ENCODE data around the gene NNT.

NNT gene

DNA sequence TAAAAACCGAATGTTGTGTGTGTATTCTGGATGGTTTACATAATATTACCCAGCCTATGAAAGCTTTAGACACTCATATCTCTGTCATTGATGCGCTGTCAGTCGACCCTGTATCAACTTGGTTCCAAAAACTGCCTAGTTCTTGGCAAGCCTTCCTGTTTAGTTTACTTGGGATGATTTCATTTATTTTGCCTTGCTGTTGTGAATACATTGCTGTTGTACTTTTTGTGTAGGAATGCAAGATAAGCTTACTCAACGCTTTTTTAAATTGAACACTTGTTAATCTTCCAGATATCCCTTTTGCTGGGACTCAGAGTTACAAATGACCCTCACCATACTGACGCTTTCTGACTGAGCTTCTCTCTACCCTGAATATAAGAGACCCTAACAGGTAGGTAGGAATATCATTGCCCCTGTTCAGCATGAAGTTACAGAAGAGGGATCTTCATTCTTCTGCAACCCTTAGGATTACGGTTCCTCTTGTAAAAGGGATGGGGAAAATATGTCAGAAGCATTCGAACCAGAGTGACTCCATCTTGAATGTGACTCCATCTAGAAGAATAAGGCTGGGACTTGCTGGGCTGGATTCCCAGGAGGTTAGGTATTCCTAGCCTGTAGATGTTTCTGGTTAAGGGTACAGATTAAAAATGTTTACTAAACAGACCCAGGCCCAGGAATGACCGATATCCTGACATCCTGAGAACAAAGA lies 32.4 kb upstream of the NNT start:
- TF ChIP-seq ARNTL (CRISPR knock-in tag; IDR thresholded peaks at IDR 0.05; ENCODE audit: borderline replicate concordance, low read depth) (no peak), POU6F1 (CRISPR knock-in tag; IDR thresholded peaks at IDR 0.05; ENCODE audit: borderline replicate concordance, low read depth) (no peak), TOX (CRISPR knock-in tag; IDR thresholded peaks at IDR 0.05; ENCODE audit: borderline replicate concordance) (no peak), GLIS3 (CRISPR knock-in tag; IDR thresholded peaks at IDR 0.05) (no peak), ZNF8 (CRISPR knock-in tag; IDR thresholded peaks at IDR 0.05) (no peak), CREB5 (CRISPR knock-in tag; IDR thresholded peaks at IDR 0.05; ENCODE audit: low read depth) (no peak), ISL1 (CRISPR knock-in tag; IDR thresholded peaks at IDR 0.05) (no peak), OSR1 (CRISPR knock-in tag; IDR thresholded peaks at IDR 0.05) (no peak), PATZ1 (CRISPR knock-in tag; IDR thresholded peaks at IDR 0.05; ENCODE audit: borderline replicate concordance) (no peak), ZNF565 (CRISPR knock-in tag; conservative IDR thresholded peaks at IDR 0.05; ENCODE audit: low read depth) (no peak), ESRRG (CRISPR knock-in tag; IDR thresholded peaks at IDR 0.05) (no peak), TCF4 (CRISPR knock-in tag; IDR thresholded peaks at IDR 0.05; ENCODE audit: borderline replicate concordance) (no peak), SNAI2 (CRISPR knock-in tag; IDR thresholded peaks at IDR 0.05) (no peak), ZFP3 (CRISPR knock-in tag; IDR thresholded peaks at IDR 0.05) (no peak), CSDC2 (CRISPR knock-in tag; IDR thresholded peaks at IDR 0.05) (no peak), PPARA (CRISPR knock-in tag; IDR thresholded peaks at IDR 0.05; ENCODE audit: borderline replicate concordance) (no peak)
- TF ChIP-seq, protein P1, sequence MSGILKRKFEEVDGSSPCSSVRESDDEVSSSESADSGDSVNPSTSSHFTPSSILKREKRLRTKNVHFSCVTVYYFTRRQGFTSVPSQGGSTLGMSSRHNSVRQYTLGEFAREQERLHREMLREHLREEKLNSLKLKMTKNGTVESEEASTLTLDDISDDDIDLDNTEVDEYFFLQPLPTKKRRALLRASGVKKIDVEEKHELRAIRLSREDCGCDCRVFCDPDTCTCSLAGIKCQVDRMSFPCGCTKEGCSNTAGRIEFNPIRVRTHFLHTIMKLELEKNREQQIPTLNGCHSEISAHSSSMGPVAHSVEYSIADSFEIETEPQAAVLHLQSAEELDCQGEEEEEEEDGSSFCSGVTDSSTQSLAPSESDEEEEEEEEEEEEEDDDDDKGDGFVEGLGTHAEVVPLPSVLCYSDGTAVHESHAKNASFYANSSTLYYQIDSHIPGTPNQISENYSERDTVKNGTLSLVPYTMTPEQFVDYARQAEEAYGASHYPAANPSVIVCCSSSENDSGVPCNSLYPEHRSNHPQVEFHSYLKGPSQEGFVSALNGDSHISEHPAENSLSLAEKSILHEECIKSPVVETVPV (CRISPR knock-in tag; IDR thresholded peaks at IDR 0.05): no peak
- TF ChIP-seq, protein P2, sequence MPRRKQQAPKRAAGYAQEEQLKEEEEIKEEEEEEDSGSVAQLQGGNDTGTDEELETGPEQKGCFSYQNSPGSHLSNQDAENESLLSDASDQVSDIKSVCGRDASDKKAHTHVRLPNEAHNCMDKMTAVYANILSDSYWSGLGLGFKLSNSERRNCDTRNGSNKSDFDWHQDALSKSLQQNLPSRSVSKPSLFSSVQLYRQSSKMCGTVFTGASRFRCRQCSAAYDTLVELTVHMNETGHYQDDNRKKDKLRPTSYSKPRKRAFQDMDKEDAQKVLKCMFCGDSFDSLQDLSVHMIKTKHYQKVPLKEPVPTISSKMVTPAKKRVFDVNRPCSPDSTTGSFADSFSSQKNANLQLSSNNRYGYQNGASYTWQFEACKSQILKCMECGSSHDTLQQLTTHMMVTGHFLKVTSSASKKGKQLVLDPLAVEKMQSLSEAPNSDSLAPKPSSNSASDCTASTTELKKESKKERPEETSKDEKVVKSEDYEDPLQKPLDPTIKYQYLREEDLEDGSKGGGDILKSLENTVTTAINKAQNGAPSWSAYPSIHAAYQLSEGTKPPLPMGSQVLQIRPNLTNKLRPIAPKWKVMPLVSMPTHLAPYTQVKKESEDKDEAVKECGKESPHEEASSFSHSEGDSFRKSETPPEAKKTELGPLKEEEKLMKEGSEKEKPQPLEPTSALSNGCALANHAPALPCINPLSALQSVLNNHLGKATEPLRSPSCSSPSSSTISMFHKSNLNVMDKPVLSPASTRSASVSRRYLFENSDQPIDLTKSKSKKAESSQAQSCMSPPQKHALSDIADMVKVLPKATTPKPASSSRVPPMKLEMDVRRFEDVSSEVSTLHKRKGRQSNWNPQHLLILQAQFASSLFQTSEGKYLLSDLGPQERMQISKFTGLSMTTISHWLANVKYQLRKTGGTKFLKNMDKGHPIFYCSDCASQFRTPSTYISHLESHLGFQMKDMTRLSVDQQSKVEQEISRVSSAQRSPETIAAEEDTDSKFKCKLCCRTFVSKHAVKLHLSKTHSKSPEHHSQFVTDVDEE (CRISPR knock-in tag; IDR thresholded peaks at IDR 0.05): no peak
- ATAC-seq: no peak

DNA sequence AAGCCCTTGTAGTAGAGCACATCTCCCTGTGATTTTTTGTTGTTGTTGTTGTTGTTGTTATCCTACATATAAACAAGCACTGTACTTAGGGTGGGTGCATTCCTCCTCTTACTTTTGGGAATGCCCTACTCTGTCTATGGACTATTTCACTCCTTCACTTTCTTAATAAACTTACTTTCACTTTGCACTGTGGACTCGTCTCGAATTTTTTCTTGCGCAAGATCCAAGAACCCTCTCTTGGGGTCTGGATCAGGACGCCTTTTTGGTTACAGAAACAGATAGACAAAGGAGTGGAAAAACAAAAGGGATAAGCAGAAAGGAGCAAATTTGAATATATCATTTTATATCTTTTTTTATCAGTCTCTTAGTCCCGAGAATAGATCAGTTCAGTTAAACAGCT lies 31.7 kb upstream of the NNT start:
- ATAC-seq: no peak
- TF ChIP-seq TOX (CRISPR knock-in tag; IDR thresholded peaks at IDR 0.05; ENCODE audit: borderline replicate concordance): no peak
- no peak for TF ChIP-seq ESRRG (CRISPR knock-in tag; IDR thresholded peaks at IDR 0.05)
- no peak for TF ChIP-seq CREB5 (CRISPR knock-in tag; IDR thresholded peaks at IDR 0.05; ENCODE audit: low read depth)
- TF ChIP-seq, protein P2 (CRISPR knock-in tag; IDR thresholded peaks at IDR 0.05): no peak
- no peak for TF ChIP-seq SNAI2 (CRISPR knock-in tag; IDR thresholded peaks at IDR 0.05)
